GM12878 (cell line): ENCODE results near the gene SLC12A5. TPM values are rescaled to one million over a fixed set of nuclear protein-coding genes. Genes with fewer than 3 reads are reported as not detected.

Experiments
- CBFB ChIP-seq: IDR thresholded peaks from 2 replicates; pipeline ENCODE4 v1.6.1; 2016; ENCODE audit warnings: antibody characterized with exemption, low read depth
- CEBPZ ChIP-seq: fragments of 150-350 bp; IDR thresholded peaks from 2 replicates; pipeline ENCODE4 v1.6.1; 2016; ENCODE audit warnings: low read depth, low read length
- CHD4 ChIP-seq: fragments of 200-600 bp; sonication (generic); IDR thresholded peaks from 2 replicates; pipeline ENCODE4 v1.6.1; 2016; ENCODE audit warnings: mild to moderate bottlenecking
- EGR1 ChIP-seq, 2 experiments: IDR thresholded peaks; 1 replicate in 1 of 2; 2 replicates in 1 of 2; pipeline ENCODE4 v1.6.1; 2011 to 2012; ENCODE audit warnings: low read depth in 2 of 2, low read length in 2 of 2, borderline replicate concordance in 1 of 2, mild to moderate bottlenecking in 1 of 2, moderate library complexity in 1 of 2
- FOXK2 ChIP-seq: fragments of 450-650 bp; IDR thresholded peaks from 2 replicates; pipeline ENCODE4 v1.6.1; 2017; ENCODE audit warnings: mild to moderate bottlenecking, moderate library complexity
- HDAC6 ChIP-seq: fragments of 200-600 bp; sonication (generic); IDR thresholded peaks from one replicate; pipeline ENCODE4 v1.8.0; 2017; ENCODE audit warnings: antibody characterized with exemption; ENCODE audit not compliant: unreplicated experiment
- HSF1 ChIP-seq: fragments of 150-350 bp; IDR thresholded peaks from 2 replicates; pipeline ENCODE4 v1.6.1; 2014; ENCODE audit warnings: mild to moderate bottlenecking, low read depth, low read length
- MYB ChIP-seq: fragments of 150-350 bp; IDR thresholded peaks from 2 replicates; pipeline ENCODE4 v1.6.1; 2014; ENCODE audit warnings: mild to moderate bottlenecking, low read depth, low read length, borderline replicate concordance
- NFYA ChIP-seq: IDR thresholded peaks from 2 replicates; pipeline ENCODE4 v1.6.1; 2011; ENCODE audit warnings: low read depth, mild to moderate bottlenecking, low read length, improper control_type of control experiment, borderline replicate concordance
- PRDM15 ChIP-seq: fragments of 450-650 bp; formaldehyde crosslinking; IDR thresholded peaks from 2 replicates; pipeline ENCODE4 v1.4.0; 2020; ENCODE audit warnings: mild to moderate bottlenecking, moderate library complexity
- SIN3A ChIP-seq: IDR thresholded peaks from 2 replicates; pipeline ENCODE4 v1.6.1; 2012; ENCODE audit warnings: low read depth, low read length, improper control_type of control experiment
- SIX5 ChIP-seq: IDR thresholded peaks from 2 replicates; pipeline ENCODE4 v1.6.1; 2011; ENCODE audit warnings: mild to moderate bottlenecking, low read depth, low read length, moderate library complexity; ENCODE audit not compliant: severe bottlenecking
- SP1 ChIP-seq: IDR thresholded peaks from one replicate; pipeline ENCODE4 v1.6.1; 2011; ENCODE audit warnings: low read depth, low read length
- SPI1 ChIP-seq: IDR thresholded peaks from 2 replicates; pipeline ENCODE4 v1.6.1; 2011; ENCODE audit warnings: low read depth, mild to moderate bottlenecking, low read length, moderate library complexity, borderline replicate concordance; ENCODE audit not compliant: insufficient read depth
- TBL1XR1 ChIP-seq: IDR thresholded peaks from 2 replicates; pipeline ENCODE4 v1.6.1; 2012; ENCODE audit warnings: low read depth, low read length, improper control_type of control experiment
- TCF12 ChIP-seq: IDR thresholded peaks from 2 replicates; pipeline ENCODE4 v1.6.1; 2011; ENCODE audit warnings: low read depth, mild to moderate bottlenecking, low read length
- ZBTB11 ChIP-seq: fragments of 450-650 bp; formaldehyde crosslinking; IDR thresholded peaks from 2 replicates; pipeline ENCODE4 v1.5.0; 2022; ENCODE audit warnings: mild to moderate bottlenecking, missing genetic modification characterization
- polyA plus RNA-seq, 11 experiments: library from polyadenylated mRNA; depleted of rRNA in 4 of 11; unstranded in 6 of 11; stranded (reverse) in 5 of 11; fragments of >200 nt; fragmentation: Nextera tagmentation in 4 of 11; fragmentation: Illumina TruSeq in 1 of 11; extraction: Ambion mirVana in 4 of 11; extraction: Trizol in 1 of 11; gene quantifications; 1 replicate in 1 of 11; 2 replicates in 10 of 11; pipeline versions ENCODE4 v1.2.1 to v1.2.3, GENCODE V29; 2011 to 2016; ENCODE audit warnings: inconsistent platforms in 2 of 11, missing spikeins in 2 of 11, low read depth in 1 of 11
- total RNA-seq, 4 experiments: library from RNA; depleted of rRNA in 3 of 4; stranded (reverse); fragments of >200 nt in 3 of 4; fragmentation: Illumina TruSeq in 1 of 4; extraction: Trizol in 1 of 4; gene quantifications; 2 replicates each; pipeline versions ENCODE4 v1.2.1 to v1.2.3, GENCODE V29; 2013 to 2021

SLC12A5 gene
- total and polyA plus RNA-seq, 10 of the 15 experiments (the other 5 are each of a cell fraction or from before 2014, with no cell fraction given), result 0.26 to 2.7 (median 1.2) TPM

- no peak for TF ChIP-seq CEBPZ
- TF ChIP-seq CHD4, result 0 out of 2 replicates have a peak, but pooled peaks have one; percentile 75
- TF ChIP-seq EGR1 (IDR thresholded peaks at IDR 0.05; ENCODE audit: borderline replicate concordance in 1 of 2, low read depth in 2 of 2, low read length in 2 of 2), result no peak
- TF ChIP-seq FOXK2, result no peak
- no peak for TF ChIP-seq TBL1XR1
- TF ChIP-seq CBFB, result 0 out of 2 replicates have a peak, but pooled peaks have one; percentile 33
- TF ChIP-seq MYB, result no peak
- no peak for TF ChIP-seq SIN3A
- TF ChIP-seq PRDM15 (CRISPR knock-in tag), result no peak
- peak; percentile 95 for TF ChIP-seq SPI1
- TF ChIP-seq HSF1, result no peak
- TF ChIP-seq ZBTB11 (CRISPR knock-in tag), result no peak
- no peak for TF ChIP-seq SIX5
- no peak; the same call in 1 of the 2 replicates for TF ChIP-seq TCF12
- TF ChIP-seq HDAC6, result no peak
- no peak for TF ChIP-seq SP1
- TF ChIP-seq NFYA, result no peak
Measured at GRCh38 chr20:46108435-46108841, 79.4 kb downstream of the SLC12A5 start (continued).
